Hepatocyte (in vitro differentiated cells): ENCODE measurements around the gene PIM3.

Experiments
- EZH2 ChIP-seq: fragments of 200-600 bp; sonication (generic); IDR thresholded peaks from 2 replicates; pipeline ENCODE4 v1.6.1; 2016; ENCODE audit warnings: antibody characterized with exemption, mild to moderate bottlenecking, borderline replicate concordance
- TF ChIP-seq, protein P1 (sequence below): fragments of 200-600 bp; sonication (generic); IDR thresholded peaks from 2 replicates; pipeline ENCODE4 v1.5.1; 2016; ENCODE audit warnings: antibody characterized with exemption, mild to moderate bottlenecking; ENCODE audit not compliant: poor library complexity

DNA sequence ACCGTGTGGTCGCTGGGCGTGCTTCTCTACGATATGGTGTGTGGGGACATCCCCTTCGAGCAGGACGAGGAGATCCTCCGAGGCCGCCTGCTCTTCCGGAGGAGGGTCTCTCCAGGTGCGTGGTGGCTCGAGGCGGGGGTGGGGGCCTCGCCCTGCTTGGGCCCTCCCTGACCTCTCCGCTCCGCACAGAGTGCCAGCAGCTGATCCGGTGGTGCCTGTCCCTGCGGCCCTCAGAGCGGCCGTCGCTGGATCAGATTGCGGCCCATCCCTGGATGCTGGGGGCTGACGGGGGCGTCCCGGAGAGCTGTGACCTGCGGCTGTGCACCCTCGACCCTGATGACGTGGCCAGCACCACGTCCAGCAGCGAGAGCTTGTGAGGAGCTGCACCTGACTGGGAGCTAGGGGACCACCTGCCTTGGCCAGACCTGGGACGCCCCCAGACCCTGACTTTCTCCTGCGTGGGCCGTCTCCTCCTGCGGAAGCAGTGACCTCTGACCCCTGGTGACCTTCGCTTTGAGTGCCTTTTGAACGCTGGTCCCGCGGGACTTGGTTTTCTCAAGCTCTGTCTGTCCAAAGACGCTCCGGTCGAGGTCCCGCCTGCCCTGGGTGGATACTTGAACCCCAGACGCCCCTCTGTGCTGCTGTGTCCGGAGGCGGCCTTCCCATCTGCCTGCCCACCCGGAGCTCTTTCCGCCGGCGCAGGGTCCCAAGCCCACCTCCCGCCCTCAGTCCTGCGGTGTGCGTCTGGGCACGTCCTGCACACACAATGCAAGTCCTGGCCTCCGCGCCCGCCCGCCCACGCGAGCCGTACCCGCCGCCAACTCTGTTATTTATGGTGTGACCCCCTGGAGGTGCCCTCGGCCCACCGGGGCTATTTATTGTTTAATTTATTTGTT is 2.4 kb downstream of the PIM3 start:
- TF ChIP-seq, protein P1, sequence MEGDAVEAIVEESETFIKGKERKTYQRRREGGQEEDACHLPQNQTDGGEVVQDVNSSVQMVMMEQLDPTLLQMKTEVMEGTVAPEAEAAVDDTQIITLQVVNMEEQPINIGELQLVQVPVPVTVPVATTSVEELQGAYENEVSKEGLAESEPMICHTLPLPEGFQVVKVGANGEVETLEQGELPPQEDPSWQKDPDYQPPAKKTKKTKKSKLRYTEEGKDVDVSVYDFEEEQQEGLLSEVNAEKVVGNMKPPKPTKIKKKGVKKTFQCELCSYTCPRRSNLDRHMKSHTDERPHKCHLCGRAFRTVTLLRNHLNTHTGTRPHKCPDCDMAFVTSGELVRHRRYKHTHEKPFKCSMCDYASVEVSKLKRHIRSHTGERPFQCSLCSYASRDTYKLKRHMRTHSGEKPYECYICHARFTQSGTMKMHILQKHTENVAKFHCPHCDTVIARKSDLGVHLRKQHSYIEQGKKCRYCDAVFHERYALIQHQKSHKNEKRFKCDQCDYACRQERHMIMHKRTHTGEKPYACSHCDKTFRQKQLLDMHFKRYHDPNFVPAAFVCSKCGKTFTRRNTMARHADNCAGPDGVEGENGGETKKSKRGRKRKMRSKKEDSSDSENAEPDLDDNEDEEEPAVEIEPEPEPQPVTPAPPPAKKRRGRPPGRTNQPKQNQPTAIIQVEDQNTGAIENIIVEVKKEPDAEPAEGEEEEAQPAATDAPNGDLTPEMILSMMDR, result no peak
- no peak for TF ChIP-seq EZH2
